HG03469 (cell line): ENCODE measurements around the gene ZNF888.
A peak's percentile ranks its signal among the peaks of the same experiment; 100 is the strongest.
"Not testable (repeated sequence)": the region's sequence is repeated elsewhere in the genome, so short reads cannot be mapped to it uniquely, and the experiment has no call there.

Experiments used
- ATAC-seq: cut with Tn5 transposase; IDR thresholded peaks from one replicate; pipeline ENCODE4 v1.9.1; 2021; ENCODE audit warnings: mild to moderate bottlenecking, moderate library complexity, moderate number of reproducible peaks; ENCODE audit not compliant: unreplicated experiment

ZNF888 gene

DNA sequence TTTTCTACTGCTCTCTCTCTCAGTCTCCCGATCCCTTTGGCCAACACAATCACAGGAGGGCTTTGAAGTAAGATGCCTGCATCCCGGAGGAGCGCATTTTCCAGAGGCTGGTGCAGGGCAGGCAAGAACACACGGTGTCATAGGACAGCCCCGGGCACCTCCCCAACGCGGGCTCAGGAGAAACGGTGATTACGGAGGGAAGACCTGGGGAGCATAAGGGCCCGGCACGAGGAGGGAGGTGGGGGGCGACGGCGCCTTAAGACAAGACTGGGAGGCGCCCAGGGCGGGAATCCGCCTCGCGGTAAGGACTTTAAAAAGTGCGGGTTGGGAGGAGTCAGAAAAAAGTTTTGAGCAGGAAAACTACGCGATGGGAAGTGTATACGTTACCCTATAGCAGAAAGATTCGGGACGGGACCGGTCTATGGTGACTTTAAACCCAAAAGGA lies 18.7 kb upstream of the ZNF888 start:
- ATAC-seq = no peak

DNA sequence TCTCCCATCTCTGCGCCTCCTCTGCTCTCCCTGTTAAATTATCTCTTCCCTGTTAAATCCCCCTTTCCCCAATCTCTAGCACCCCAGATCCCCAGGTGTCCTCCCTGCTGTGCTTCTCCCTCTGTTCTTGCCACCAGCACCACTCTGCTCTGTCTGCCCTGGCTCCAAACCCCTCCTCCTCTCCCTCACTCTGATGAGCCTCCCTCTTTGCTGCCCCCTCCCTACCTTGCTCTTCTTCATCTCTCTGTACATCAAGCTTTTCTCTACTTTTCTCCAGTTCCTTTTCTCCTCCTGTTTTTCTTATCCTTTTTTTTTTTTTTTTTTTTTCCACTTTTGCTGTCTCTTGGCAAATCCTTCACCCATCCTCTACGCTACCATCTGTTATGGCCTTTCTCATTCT lies 18.3 kb upstream of the ZNF888 start:
- ATAC-seq = not testable (repeated sequence)

DNA sequence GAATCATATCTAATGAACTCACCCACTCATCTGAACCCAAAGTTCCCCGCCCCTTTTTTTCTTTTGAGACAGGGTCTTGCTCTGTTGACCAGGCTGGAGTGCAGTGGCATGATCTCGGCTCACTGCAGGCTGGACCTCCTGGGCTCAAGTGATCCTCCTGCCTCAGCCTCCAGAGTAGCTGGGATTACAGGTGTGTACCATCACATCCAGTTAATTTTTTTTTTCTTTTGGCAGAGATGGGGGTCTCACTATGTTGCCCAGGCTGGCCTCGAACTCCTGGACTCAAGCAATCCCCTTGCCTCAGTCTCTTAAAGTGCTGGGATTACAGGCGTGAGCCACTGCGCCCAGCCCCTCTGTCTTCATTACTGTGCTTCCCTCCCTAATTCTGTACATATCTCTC lies 17.7 kb upstream of the ZNF888 start:
- ATAC-seq = not testable (repeated sequence)

DNA sequence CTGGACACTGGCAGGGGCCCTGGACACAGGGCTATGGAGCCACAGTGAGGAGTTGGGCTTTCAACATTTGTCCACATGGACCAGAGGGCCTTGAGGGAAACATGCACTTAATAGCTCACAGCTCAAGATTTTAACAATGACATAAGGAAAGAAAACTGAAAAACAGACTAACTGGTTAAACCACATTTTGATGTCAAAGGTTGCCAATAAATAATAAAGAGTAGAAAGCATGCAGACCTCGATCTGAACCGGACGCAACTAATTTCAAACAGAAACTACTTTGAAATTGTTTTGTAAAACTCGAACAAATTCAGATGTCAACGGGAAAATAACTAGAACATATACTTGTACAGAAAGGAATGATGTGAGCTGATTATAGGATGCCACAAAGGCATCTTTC lies 15.5 kb upstream of the ZNF888 start:
- no peak for ATAC-seq

DNA sequence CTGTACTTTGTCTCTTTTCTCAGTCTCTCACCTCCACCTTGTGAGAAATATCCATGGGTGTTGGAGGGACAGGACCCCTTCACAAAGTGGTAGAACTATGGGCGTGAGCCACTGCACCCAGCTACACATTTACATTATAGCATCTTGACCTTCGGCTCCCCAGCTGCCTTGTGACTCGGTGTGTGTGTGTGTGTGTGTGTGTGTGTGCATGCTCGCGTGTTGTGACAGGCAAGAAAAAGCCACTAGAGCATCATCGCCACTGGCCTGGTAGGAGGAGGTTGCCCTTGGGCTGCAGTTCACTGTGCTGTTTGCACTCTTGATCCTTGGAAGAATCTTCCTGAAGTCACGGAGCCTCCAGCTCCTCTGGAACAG lies 13.7 kb upstream of the ZNF888 start:
- no peak for ATAC-seq

DNA sequence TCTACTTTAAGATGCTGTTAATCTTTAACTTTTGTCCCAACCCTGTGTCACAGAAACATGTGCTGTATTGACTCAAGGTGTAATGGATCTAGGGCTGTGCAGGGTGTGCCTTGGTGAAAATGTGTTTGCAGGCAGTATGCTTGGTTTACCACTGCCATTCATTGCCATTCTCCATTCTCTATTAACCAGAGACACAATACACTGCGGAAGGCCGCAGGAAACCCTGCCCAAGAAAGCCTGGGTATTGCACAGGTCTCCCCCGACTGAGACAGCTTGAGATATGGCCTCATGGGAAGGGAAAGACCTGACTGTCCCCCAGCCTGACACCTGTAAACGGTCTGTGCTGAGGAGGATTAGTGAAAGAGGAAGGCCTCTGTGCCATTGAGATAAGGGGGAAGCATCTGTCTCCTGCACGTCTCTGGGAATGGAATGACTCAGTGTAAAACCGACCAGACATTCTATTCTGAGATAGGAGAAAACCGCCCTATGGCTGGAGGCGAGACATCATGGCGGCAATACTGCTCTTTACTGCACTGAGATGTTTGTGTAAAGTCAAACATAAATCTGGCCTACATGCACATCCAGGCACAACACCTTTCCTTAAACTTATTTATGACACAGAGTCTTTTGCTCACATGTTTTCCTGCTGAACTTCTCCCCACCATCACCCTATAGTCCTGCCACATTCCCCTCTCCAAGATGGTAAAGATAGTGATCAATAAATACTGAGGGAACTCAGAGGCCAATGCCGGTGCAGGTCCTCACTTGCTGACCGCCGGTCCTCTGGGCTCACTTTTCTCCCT lies 13.1 kb upstream of the ZNF888 start:
- ATAC-seq = no peak

DNA sequence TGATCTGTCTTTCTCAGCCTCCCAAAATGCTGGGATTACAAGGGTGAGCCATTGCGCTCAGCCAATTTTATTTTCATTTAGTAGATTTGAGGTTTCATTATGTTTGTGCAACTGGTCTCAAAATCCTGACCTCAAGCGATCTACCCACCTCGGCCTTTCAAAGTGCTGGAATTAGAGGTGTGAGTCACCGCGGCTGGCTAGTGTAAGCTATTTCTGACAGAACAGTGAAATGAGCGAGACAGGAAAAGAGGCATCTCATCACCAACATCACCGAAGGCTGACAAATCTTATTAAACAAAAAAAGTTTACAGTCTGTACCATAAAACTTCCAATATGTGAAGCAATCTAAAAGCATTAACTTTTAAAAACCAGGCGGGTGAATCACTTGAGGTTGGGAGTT lies 12.2 kb upstream of the ZNF888 start:
- no peak for ATAC-seq

DNA sequence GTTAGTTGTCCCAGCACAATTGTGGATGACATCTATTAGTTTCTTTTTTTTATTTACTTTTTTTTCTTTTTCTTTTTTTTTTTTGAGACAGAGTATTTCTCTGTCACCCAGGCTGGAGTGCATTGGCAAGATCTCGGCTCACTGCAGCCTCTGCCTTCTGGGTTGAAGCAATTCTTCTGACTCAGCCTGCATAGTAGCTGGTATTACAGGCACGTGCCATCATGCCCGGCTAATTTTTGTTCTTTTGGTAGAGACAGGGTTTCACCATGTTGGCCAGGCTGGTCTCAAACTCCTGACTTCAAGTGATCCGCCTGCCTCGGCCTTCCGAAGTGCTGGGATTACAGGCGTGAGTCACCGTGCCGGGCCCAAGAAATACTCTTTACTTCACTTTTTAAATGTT lies 1.4 kb upstream of the ZNF888 start:
- ATAC-seq = not testable (repeated sequence)

DNA sequence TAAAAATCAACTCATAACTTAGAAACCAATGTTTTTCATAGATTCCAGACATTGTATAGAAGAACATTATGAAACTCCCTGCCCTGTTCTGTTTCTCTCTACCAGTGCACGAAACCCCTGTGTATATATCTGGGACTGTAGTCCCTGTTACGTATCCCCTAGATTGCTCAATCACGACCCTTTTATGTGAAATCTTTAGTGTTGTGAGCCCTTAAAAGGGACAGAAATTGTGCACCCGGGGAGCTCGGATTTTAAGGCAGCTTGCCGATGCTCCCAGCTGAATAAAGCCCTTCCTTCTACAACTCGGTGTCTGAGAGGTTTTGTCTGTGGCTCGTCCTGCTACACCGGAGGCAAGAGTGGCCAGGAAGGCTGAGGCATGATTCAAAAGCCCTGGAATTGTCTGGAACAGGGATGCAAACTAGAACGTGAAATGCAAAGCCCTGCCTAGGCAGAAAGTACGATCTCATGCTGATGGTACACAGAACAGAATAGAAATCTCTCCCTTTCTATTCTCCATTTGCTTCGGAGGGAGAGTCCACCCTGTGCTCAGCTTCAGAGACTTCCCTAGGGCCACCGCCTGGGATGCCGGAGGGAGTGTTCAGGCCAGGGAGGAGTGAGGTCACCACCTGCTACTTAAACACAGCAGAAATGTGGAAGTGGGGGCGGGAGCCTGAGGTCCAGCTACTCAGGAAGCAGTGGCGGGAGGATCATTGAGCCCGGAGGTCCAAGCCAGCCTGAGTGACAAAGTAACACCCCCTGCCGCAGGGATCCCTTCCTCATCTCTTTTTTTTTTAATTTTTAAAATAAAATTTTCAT lies 758 bp upstream of the ZNF888 start:
- ATAC-seq = no peak

DNA sequence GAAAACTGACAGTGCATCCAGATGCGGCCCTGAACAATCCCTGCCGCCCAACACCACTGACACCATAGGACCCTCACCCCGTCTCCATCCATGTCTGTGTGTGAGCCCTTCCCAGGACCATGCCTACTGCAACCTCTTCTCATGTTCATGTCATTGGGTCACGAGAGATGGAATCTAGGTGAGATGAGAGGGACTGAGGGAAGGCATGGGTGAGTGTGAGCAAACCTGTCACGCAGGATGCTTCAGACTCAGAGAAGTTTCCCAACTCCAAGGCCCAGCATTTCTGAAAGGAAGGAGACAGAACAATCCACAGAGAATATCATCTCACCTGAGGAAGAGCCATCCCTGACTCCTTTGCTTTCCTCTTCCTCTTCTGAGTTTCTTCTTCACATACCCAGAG lies 5.7 kb downstream of the ZNF888 start:
- ATAC-seq = no peak

DNA sequence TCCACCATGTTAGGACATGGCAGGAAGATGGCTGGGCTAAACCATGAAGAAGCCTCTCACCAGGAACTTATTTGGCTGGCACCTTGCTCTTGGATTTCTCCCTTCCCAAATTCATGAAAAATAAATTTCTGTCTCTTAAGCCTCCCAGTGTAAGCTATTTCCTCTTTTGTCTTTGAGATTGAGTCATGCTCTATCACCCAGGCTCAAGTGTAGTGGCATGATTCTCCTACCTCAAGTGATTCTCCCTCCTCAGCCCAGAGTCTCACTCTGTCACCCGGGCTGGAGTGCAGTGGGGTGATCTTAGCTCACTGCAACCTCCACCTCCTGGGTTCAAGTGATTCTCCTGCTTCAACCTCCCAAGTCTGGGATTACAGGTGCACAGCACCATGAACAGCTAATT lies 12.6 kb downstream of the ZNF888 start:
- ATAC-seq = no peak

DNA sequence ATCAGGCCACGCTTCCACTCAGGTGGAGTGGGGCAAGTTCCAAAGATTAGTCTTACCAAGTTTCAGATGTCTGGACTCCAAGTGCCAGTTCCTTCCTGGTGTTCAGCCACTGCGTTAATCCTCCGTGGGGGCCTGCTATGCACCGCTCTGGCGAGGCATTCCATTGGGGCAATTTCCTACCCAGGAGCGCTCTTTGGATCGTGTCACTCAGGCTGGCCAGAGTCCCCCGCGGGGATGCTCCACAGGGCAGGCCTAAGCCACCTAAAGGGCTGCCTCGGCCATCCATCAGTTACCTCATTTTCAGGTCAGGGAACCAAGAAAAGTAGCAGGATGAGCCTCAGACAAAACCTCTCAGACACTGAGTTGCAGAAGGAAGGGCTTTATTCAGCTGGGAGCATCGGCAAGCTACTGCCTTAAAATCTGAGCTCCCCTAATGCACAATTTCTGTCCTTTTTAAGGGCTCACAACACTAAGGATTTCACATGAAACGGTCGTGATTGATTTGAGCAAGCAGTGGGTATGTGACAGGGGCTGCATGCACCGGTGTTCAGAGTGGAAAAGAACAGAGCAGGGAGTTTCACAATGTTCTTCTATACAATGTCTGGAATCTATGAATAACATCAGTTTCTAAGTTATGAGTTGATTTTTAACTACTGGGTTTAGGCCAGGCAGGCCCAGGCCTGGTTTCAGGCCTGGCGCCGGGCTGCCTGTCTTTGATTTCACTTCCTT lies 19.0 kb downstream of the ZNF888 start:
- not testable (repeated sequence) for ATAC-seq

DNA sequence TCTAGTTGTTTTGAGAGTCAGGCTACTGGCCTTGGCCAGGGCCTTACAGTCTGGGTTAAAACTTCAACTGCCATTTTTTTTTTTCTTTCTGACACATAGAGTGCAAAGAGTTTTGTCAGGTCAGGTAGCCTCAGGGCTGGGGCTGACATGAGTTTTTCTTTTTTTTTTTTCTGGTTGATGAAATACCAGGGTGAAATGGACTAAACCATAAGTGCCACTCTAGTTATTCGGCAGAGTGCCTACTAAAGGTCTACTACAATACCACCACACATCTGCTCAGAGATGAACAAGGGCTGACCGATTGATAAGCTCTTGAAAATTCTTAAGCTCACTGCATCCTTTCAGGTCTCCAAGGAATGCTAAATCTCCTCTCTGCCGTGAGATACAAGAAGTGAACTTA lies 21.4 kb downstream of the ZNF888 start:
- no peak for ATAC-seq

DNA sequence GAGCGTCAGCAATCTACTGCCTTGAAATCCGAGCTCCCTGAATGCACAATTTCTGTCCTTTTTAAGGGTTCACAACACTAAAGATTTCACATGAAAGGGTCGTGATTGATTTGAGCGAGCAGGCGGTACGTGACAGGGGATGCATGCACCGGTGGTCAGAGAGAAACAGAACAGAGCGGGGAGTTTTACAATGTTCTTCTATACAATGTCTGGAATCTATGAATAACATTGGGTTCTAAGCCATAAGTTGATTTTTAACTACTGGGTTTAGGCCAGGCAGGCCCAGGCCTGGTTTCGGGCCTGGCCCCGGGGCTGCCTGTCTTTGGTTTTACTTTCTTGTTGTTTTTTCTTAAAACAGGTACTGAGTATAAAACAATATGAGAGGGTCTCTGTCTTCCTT lies 24.6 kb downstream of the ZNF888 start:
- not testable (repeated sequence) for ATAC-seq

DNA sequence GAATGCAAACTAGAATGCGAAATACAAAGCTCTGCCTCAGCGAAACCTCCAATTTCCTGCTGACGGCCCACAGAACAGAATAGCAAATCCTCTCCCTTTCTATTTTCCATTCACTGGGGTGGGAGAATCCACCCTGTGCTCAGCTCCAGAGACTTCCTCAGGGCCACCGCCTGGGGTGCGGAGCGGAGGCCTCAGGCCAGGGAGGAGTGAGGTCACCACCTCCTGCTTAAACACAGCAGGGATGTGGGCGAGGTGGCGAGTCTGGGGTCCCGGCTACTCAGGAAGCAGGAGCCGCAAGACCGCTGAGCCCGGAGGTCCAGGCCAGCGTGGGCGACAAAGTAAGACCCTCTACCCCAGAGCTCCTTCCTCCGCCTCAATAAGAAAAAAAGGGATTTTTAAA lies 25.1 kb downstream of the ZNF888 start:
- ATAC-seq = no peak

DNA sequence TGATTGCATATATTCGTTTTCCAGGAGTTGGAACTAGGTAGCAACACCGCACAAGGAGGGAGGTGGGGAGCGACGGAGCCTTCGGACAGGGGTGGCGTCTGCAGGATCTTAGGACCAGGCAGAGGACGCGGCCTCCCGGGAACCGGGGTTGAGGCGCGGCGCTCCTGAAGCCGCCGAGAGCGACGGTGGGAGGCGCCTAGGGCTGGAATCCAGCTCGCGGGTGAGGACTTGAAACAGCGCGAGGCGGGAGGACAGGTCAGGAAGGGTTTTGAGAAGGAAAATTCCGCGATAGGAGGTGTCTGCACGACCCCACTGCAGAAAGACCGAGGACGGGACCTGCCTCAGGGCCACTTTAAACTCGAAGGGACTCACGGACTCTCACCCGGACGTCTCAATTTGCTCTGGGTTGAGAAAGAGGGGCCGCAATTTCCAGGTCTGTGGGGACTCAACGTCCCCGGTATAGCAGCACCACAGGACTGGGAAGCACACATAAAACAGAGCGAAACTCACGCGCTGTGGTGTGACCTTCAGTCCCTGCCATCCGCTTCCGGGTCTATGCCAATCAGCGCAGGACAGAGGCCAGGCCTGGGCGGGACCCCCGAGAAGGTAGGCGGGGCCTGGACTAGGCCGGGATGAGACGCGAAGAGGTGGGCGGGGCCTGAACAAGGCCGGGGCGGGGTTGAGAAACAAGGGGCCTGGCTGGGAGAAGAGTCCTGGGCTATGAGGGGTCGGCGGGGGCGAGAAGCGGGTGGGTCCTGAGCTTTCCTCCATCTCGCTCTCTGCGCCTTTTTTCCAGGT lies 25.9 kb downstream of the ZNF888 start, which contains the start of gene ZNF320:
Gene ZNF320 (minus strand): TSS at position 498 of the 798 bp plus-strand sequence. CDS start 7,380 bp downstream, outside the sequence.
- ATAC-seq = peak; percentile 87

DNA sequence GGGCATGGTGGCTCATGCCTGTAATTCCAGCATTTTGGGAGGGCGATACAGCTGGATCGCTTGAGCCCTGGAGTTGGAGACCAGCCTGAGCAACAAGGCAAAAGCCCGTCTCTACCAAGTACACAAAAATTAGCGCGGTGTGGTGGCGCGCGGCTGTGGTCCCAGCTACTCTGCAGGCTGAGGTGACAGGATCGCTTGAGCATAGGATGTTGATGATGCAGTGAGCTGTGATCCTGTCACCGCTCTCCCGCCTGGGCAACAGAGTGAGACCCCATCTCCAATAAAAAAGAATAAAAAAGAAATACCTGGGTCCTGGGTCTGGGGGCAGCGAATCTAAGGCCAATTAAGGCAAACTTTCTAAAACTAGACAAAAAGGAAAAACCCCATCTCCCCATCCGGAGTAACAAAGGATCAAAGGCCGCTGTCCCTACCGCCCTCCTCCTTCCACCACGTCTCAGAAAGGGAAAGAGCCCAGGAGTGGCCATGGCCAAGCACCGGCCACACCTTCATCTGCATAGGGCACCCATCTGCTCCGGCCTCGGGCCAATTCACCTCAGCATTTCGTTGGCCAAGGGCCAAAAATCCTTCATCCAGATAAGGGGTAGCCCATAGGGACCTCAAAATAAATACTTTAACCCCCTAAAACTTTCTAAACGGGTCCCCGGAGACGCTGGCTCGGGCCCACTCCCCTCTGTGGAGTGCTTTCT lies 26.6 kb downstream of the ZNF888 start:
- no peak for ATAC-seq

DNA sequence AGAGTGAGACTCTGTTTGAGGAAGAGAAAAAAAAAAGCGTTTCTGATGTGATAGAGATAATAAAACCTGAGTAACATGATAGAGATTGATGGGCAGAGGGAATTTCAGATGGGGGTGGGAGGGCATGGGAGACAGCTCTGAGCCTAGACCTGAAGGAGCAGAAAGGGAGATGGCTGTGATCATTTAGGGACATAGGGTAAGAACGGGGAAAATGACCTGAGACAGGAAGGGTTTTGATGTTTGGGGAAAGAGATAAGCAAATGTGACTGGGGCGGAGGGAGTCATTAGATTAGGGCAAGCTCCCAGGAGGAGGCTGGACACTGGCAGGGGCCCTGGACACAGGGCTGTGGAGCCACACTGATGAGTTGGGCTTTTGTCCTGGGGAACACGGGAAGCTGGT lies 31.9 kb downstream of the ZNF888 start:
- ATAC-seq = no peak

DNA sequence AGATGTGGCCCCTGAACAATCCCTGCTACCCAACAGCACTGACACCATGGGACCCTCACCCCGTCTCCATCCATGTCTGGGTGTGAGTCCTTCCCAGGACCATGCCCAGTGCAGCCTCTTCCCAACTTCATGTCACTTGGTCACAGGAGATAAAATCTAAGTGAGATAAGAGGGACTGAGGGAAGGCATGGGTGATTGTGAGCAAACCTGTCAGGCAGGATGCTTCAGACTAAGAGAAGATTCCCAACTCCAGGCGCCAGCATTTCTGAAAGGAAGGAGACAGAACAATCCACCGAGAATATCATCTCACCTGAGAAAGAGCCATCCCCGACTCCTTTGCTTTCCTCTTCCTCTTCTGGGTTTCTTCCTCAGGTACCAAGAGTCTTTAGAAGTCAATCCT lies 33.3 kb downstream of the ZNF888 start:
- ATAC-seq = no peak

DNA sequence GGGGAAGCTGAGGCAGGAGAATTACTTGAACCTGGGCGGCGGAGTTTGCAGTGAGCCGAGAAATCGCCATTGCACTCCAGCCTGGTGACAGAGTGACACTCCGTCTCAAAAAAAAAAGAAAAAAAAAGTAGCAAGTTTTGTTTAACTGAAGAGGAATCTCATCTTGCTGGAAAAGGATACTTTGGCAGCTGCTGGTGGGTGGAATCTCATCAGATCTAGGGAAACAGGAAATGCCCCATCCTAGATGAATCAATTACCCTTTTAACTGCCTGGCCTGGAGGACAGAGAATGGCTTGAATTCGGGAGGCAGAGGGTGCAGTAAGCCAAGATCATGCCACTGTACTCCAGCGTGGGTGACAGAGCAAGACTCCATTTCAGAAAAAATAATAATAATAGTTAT lies 34.2 kb downstream of the ZNF888 start:
- no peak for ATAC-seq
